ENCODE measurements around the gene ACSL6. TPM values are rescaled to one million over a fixed set of nuclear protein-coding genes. Genes with fewer than 3 reads are reported as not detected.

The ACSL6 gene
- total RNA-seq, 6 donors from 2014 or later = 0.61 to 1.2 (median 0.74) TPM; not detected in 1

DNA sequence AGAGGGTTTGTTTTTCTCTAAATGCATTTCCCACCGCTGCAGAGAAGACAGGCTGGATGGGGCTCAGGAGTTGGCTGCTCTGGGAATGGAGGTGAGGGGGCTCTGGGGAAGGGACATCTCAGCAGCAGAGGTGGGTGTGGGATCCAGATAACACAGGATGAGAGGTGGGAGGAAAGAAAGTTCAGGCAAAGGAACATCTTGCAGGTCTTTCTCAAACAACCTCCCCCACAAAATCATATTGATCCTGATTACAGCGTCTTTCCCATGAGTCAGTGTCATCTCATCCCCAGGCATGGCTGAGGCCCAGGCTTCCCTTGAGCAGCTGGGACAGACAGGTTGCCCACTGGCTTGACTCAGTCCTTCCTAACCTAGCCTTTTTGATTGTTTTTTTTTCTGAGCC is 11.3 kb upstream of the ACSL6 start:
- no peak for TF ChIP-seq EP300 (IDR thresholded peaks at IDR 0.05)
- no peak for TF ChIP-seq POLR2AphosphoS5 (IDR thresholded peaks at IDR 0.05)
- TF ChIP-seq POLR2A (IDR thresholded peaks at IDR 0.05) = no peak
- TF ChIP-seq, protein P1, sequence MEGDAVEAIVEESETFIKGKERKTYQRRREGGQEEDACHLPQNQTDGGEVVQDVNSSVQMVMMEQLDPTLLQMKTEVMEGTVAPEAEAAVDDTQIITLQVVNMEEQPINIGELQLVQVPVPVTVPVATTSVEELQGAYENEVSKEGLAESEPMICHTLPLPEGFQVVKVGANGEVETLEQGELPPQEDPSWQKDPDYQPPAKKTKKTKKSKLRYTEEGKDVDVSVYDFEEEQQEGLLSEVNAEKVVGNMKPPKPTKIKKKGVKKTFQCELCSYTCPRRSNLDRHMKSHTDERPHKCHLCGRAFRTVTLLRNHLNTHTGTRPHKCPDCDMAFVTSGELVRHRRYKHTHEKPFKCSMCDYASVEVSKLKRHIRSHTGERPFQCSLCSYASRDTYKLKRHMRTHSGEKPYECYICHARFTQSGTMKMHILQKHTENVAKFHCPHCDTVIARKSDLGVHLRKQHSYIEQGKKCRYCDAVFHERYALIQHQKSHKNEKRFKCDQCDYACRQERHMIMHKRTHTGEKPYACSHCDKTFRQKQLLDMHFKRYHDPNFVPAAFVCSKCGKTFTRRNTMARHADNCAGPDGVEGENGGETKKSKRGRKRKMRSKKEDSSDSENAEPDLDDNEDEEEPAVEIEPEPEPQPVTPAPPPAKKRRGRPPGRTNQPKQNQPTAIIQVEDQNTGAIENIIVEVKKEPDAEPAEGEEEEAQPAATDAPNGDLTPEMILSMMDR (IDR thresholded peaks at IDR 0.05) = no peak
- H3K9me3 ChIP-seq = no peaks in the 10 kb centered on the region
- H3K4me1 ChIP-seq = no peaks in the 10 kb centered on the region
- WGBS, 2 donors = 77 to 88% methylated on average over 2 of the region's 2 CpGs
- ATAC-seq (ENCODE audit: low FRiP score in 2 of 2) (no peak), DNase-seq (no peak)
- H3K4me3 ChIP-seq = no peak overlapping the region
- H3K27ac ChIP-seq = no peak overlapping the region
- H3K36me3 ChIP-seq = no peaks in the 10 kb centered on the region
- H3K27me3 ChIP-seq = no peaks in the 10 kb centered on the region

DNA sequence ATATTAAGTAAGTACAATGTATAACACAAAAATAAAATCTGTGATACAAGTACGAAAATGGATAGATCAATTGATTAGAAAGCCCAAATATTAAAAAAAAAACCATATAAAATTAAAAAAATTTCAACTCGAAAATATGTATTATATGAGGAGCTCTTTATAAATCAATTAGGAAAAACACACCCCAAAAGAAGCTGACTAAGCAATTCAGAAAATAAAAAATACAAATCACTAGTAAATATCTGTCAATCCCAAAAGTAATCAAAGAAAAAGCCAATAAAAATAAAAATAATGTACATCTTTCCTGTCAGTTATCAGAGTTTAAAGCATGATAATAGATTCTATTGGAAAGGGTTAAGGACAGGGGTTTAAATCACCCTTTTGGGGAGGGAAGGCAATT is 10.2 kb upstream of the ACSL6 start:
- H3K9me3 ChIP-seq = no peaks in the 10 kb centered on the region
- 78 to 88% methylated on average over 2 of the region's 2 CpGs for WGBS, 2 donors
- no peak for TF ChIP-seq POLR2AphosphoS5 (IDR thresholded peaks at IDR 0.05)
- no peak for TF ChIP-seq EP300 (IDR thresholded peaks at IDR 0.05)
- TF ChIP-seq POLR2A (IDR thresholded peaks at IDR 0.05) = no peak
- TF ChIP-seq, protein P1 (IDR thresholded peaks at IDR 0.05) = no peak
- no peaks in the 10 kb centered on the region for H3K27me3 ChIP-seq
- no peaks in the 10 kb centered on the region for H3K36me3 ChIP-seq
- ATAC-seq (ENCODE audit: low FRiP score in 2 of 2) (no peak), DNase-seq (no peak)
- no peak overlapping the region for H3K4me3 ChIP-seq
- H3K4me1 ChIP-seq = no peaks in the 10 kb centered on the region
- H3K27ac ChIP-seq = no peak overlapping the region

DNA sequence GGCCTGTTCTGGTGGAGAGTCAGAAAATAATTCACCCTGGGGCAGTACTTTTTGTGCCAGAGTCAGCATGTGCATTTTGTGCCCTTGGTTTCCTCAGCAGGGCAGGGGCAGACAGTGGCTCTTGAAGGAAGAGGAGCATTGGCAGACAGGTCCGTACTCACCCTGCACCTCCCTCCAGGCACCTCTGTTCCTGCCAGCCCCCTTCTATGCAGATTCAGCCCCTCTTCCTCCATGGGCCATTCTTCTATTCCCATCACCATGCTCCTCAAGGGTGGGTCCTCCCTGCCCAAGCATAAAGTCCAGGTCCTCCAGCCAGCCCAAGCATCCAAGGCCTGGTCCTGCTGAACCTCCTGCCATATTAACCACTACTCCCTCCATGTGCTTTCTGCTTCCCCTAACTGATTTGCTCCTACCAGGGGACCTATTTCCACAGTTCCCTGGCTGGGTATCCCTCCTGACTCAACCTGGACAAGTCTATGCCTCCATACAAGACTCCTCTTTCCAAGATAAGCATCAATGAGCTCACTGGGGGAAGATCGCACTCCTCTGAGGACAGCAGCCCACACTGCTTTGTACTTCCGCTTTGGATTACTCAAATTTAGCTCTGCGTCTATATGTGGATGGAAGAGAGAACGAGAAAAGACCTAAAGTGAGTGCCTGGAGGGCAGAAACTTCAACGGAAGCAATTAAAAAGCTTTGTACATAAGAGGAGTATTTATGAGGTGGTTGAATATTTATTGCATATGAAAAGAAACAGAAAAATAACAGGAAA is 9.3 kb upstream of the ACSL6 start:
- Histone ChIP-seq H3K4me1 (no peaks in the 10 kb centered on the region), H3K27ac (no peak overlapping the region), H3K27me3 (no peaks in the 10 kb centered on the region), H3K4me3 (no peak overlapping the region), H3K9me3 (no peaks in the 10 kb centered on the region), H3K36me3 (no peaks in the 10 kb centered on the region)
- 64 to 75% methylated on average over 6 of the region's 6 CpGs for WGBS, 2 donors
- no peak for DNase-seq
- ATAC-seq (ENCODE audit: low FRiP score in 2 of 2) = no peak
- TF ChIP-seq POLR2AphosphoS5 (IDR thresholded peaks at IDR 0.05) (no peak), POLR2A (IDR thresholded peaks at IDR 0.05) (no peak), EP300 (IDR thresholded peaks at IDR 0.05) (no peak)
- TF ChIP-seq, protein P1 (IDR thresholded peaks at IDR 0.05) = no peak

DNA sequence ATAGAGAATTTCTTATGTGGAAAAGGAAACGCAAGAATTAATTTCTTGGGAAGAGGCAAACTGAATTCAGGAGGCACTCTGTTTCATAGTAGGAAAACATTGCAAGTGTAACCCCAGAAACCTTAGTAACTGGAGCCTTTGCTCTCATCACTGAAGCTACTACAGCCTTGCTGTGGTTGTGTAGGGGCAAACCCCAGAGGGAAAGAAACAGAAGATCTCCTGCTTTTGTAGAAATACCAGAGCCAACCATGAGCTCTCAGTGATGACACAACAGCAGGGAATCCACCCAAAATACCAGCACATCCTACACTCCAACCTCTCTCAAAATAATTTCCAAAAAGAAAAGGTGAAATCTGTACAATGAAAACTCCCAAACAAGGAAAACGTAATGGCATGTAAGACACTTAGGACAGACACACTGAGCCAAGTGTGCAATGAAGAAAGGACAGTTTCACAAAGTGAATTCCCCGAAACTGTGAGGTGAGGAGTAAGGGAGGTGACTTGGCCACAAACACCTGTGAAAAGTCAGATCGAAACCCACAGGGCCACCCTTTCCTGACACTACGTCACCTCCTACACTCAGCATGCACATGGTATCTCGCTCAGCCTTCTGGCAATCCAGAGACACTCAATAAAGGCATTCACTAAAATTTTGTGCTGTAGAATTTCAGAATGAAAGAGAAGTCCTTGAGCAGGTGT is 8.5 kb upstream of the ACSL6 start:
- no peak for DNase-seq
- H3K4me3 ChIP-seq = no peak overlapping the region
- no peaks in the 10 kb centered on the region for H3K4me1 ChIP-seq
- no peak overlapping the region for H3K27ac ChIP-seq
- H3K36me3 ChIP-seq = no peaks in the 10 kb centered on the region
- H3K27me3 ChIP-seq = no peaks in the 10 kb centered on the region
- ATAC-seq (ENCODE audit: low FRiP score in 2 of 2) = peak in 1 of 2 donors; percentile 35
- TF ChIP-seq EP300 (IDR thresholded peaks at IDR 0.05) (no peak), POLR2AphosphoS5 (IDR thresholded peaks at IDR 0.05) (no peak), POLR2A (IDR thresholded peaks at IDR 0.05) (no peak)
- TF ChIP-seq, protein P1 (IDR thresholded peaks at IDR 0.05) = no peak
- 82 to 86% methylated on average over 6 of the region's 6 CpGs for WGBS, 2 donors
- no peaks in the 10 kb centered on the region for H3K9me3 ChIP-seq
